Measurements from ENCODE around the gene KCNK16.

The KCNK16 gene

GRCh38 chr6:39361657-39362486, 39.4 kb upstream of the KCNK16 start (continued):
- TF ChIP-seq TSHZ2 (CRISPR knock-in tag; IDR thresholded peaks at IDR 0.05) (no peak), ZFP3 (CRISPR knock-in tag; IDR thresholded peaks at IDR 0.05) (no peak), PPARA (CRISPR knock-in tag; IDR thresholded peaks at IDR 0.05; ENCODE audit: borderline replicate concordance) (no peak)

GRCh38 chr6:39360378-39360777, 37.9 kb upstream of the KCNK16 start:
- ATAC-seq = no peak

GRCh38 chr6:39357998-39358686, 35.6 kb upstream of the KCNK16 start:
- no peak for TF ChIP-seq CSDC2 (CRISPR knock-in tag; IDR thresholded peaks at IDR 0.05)
- no peak for TF ChIP-seq TSHZ2 (CRISPR knock-in tag; IDR thresholded peaks at IDR 0.05)
- no peak for TF ChIP-seq POU6F1 (CRISPR knock-in tag; IDR thresholded peaks at IDR 0.05; ENCODE audit: borderline replicate concordance, low read depth)
- TF ChIP-seq ZFP3 (CRISPR knock-in tag; IDR thresholded peaks at IDR 0.05) = no peak
- no peak for TF ChIP-seq GLIS3 (CRISPR knock-in tag; IDR thresholded peaks at IDR 0.05)
- TF ChIP-seq ESRRG (CRISPR knock-in tag; IDR thresholded peaks at IDR 0.05) = no peak
- TF ChIP-seq CSRNP3 (CRISPR knock-in tag; IDR thresholded peaks at IDR 0.05) = no peak
- no peak for ATAC-seq

More at GRCh38 chr6:39360378-39360777, 37.9 kb upstream of the KCNK16 start:
- TF ChIP-seq TOX (CRISPR knock-in tag; IDR thresholded peaks at IDR 0.05; ENCODE audit: borderline replicate concordance) (no peak), BACH2 (CRISPR knock-in tag; IDR thresholded peaks at IDR 0.05; ENCODE audit: borderline replicate concordance) (no peak), TCF4 (CRISPR knock-in tag; IDR thresholded peaks at IDR 0.05; ENCODE audit: borderline replicate concordance) (no peak), POU6F1 (CRISPR knock-in tag; IDR thresholded peaks at IDR 0.05; ENCODE audit: borderline replicate concordance, low read depth) (no peak), OSR1 (CRISPR knock-in tag; IDR thresholded peaks at IDR 0.05) (no peak), GLIS3 (CRISPR knock-in tag; IDR thresholded peaks at IDR 0.05) (no peak), ZNF8 (CRISPR knock-in tag; IDR thresholded peaks at IDR 0.05) (no peak), RARB (CRISPR knock-in tag; IDR thresholded peaks at IDR 0.05) (no peak), ZC3H10 (CRISPR knock-in tag; IDR thresholded peaks at IDR 0.05) (no peak), ZFP3 (CRISPR knock-in tag; IDR thresholded peaks at IDR 0.05) (no peak)

Data from SK-N-SH treated with all-trans-retinoic acid at 6 μM for 48 hours (cell line).